Osteoblast (primary cell): ENCODE measurements around the gene AHDC1. TPM values are rescaled to one million over a fixed set of nuclear protein-coding genes. Genes with fewer than 3 reads are reported as not detected.
A peak's percentile ranks its signal among the peaks of the same experiment; 100 is the strongest.

Experiments
- DNase-seq: peaks from one replicate; pipeline ENCODE4 v3.0.0; 2011; ENCODE audit warnings: low spot score, mixed read lengths; ENCODE audit not compliant: insufficient read length; ENCODE audit errors: missing footprints
- H2AFZ ChIP-seq: 2 replicates; pipeline ENCODE4 v1.6.0; 2011; ENCODE audit warnings: mild to moderate bottlenecking, low read length
- H3K27ac ChIP-seq: 2 replicates; pipeline ENCODE4 v1.5.1; 2011; ENCODE audit warnings: mild to moderate bottlenecking, low read depth, low read length, moderate library complexity
- H3K27me3 ChIP-seq: 2 replicates; pipeline ENCODE4 v1.6.0; 2012; ENCODE audit warnings: mild to moderate bottlenecking, control low read depth, inconsistent platforms, low read length, moderate library complexity; ENCODE audit not compliant: insufficient read depth
- H3K36me3 ChIP-seq: 2 replicates; pipeline ENCODE4 v1.5.1; 2011; ENCODE audit warnings: mild to moderate bottlenecking, low read length, control low read depth, moderate library complexity; ENCODE audit not compliant: insufficient read depth
- H3K4me1 ChIP-seq: 2 replicates; pipeline ENCODE4 v1.5.1; 2011; ENCODE audit warnings: mild to moderate bottlenecking, low read length, control low read depth, moderate library complexity; ENCODE audit not compliant: insufficient read depth
- H3K4me2 ChIP-seq: 2 replicates; pipeline ENCODE4 v1.6.0; 2011; ENCODE audit warnings: mild to moderate bottlenecking, low read length; ENCODE audit not compliant: insufficient read depth
- H3K4me3 ChIP-seq: fragments of 200-600 bp; sonication (generic); 3 replicates; pipeline ENCODE4 v1.5.1; 2012; ENCODE audit warnings: mild to moderate bottlenecking, low read length, inconsistent platforms; ENCODE audit not compliant: insufficient read depth
- H3K79me2 ChIP-seq: 2 replicates; pipeline ENCODE4 v1.6.0; 2012; ENCODE audit warnings: mild to moderate bottlenecking, low read length, control low read depth, inconsistent platforms; ENCODE audit not compliant: insufficient read depth
- H3K9me3 ChIP-seq: 2 replicates; pipeline ENCODE4 v1.5.1; 2011; ENCODE audit warnings: low read depth, low read length, control low read depth
- H4K20me1 ChIP-seq: 2 replicates; pipeline ENCODE4 v1.6.0; 2012; ENCODE audit warnings: mild to moderate bottlenecking, low read length, control low read depth; ENCODE audit not compliant: insufficient read depth
- total RNA-seq: library from RNA; depleted of rRNA; stranded (reverse); fragments of >200 nt; gene quantifications from 2 replicates; pipeline ENCODE4 v1.2.3, GENCODE V29; 2012
- TF ChIP-seq, protein P1 (sequence below): IDR thresholded peaks from 2 replicates; pipeline ENCODE4 v1.5.1; 2011; ENCODE audit warnings: mild to moderate bottlenecking, low read depth, low read length, moderate library complexity; ENCODE audit errors: extremely low read depth

AHDC1 gene
- total RNA-seq, 1 donor: 11.2 TPM

DNA sequence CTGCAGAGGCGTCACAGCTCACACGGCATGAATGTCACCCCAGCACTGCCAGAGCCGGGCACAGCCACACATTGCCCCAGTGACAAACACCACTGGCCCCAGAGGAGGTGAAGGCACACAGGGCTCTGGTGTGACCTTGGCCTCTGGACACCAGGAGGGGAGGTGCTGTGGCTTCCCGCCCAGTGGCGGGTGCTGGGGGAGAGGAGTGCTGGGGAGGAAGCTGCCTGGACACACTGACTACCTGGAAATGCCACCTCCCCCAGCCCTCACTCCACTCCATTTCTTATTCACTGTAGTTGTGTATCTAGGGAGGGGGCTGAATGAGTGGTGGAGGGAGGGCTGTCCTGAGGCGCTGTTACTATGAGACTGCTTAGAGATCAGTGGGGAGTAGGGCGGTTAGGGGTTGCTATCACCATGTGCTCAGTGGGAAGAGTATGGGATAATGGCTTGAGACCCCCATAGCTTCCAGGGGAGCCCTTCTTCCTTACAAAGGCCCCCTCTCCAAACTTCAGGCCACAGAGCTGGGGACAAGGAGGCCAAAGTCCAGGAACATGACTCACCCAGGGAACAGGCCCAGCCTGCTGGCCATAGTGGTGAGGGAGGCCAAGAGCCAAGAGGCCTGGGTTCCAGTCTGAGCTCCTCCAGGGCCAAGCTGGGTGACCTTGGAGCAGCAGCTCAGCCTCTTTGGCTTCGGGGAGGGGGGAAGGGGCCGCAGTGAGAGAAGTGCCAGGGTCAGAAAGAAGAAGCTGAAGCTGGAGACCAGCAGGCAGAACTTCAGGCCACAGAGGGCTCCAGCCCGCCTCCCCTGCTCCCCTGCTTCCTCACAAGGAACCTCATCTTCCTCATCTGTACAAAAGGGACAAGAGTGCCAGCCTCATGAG lies 40.1 kb downstream of the AHDC1 start:
- Histone ChIP-seq H4K20me1 (peaks cover 71% of the 10 kb centered on the region), H3K4me1 (peaks cover 34% of the 10 kb centered on the region), H3K27me3 (no peaks in the 10 kb centered on the region), H3K27ac (no peak overlapping the region), H3K4me2 (peak overlapping the region; percentile 14), H3K79me2 (peaks cover 84% of the 10 kb centered on the region), H3K36me3 (no peaks in the 10 kb centered on the region), H3K4me3 (no peak overlapping the region), H2AFZ (no peak overlapping the region), H3K9me3 (no peaks in the 10 kb centered on the region)
- DNase-seq: peak; percentile 99
- TF ChIP-seq, protein P1, sequence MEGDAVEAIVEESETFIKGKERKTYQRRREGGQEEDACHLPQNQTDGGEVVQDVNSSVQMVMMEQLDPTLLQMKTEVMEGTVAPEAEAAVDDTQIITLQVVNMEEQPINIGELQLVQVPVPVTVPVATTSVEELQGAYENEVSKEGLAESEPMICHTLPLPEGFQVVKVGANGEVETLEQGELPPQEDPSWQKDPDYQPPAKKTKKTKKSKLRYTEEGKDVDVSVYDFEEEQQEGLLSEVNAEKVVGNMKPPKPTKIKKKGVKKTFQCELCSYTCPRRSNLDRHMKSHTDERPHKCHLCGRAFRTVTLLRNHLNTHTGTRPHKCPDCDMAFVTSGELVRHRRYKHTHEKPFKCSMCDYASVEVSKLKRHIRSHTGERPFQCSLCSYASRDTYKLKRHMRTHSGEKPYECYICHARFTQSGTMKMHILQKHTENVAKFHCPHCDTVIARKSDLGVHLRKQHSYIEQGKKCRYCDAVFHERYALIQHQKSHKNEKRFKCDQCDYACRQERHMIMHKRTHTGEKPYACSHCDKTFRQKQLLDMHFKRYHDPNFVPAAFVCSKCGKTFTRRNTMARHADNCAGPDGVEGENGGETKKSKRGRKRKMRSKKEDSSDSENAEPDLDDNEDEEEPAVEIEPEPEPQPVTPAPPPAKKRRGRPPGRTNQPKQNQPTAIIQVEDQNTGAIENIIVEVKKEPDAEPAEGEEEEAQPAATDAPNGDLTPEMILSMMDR: no peak

DNA sequence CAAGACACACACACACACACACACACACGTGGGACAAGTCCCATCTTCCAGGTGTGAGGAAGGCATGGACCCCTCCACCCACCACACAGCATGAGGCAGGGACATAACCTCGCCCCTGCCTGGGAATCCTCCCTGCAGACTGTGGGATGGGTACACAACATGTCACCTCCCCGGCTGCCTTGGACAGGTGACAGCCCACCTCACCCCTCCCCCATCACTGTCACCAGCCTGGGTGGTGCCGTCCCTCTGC lies 40.7 kb downstream of the AHDC1 start:
- Histone ChIP-seq H3K9me3 (no peaks in the 10 kb centered on the region), H3K4me2 (no peak overlapping the region), H3K36me3 (peaks cover 5% of the 10 kb centered on the region), H3K79me2 (peaks cover 87% of the 10 kb centered on the region), H3K4me3 (no peak overlapping the region), H3K4me1 (peaks cover 34% of the 10 kb centered on the region), H3K27me3 (no peaks in the 10 kb centered on the region), H2AFZ (no peak overlapping the region), H4K20me1 (peaks cover 69% of the 10 kb centered on the region), H3K27ac (no peak overlapping the region)
- TF ChIP-seq, protein P1: no peak
- no peak for DNase-seq

DNA sequence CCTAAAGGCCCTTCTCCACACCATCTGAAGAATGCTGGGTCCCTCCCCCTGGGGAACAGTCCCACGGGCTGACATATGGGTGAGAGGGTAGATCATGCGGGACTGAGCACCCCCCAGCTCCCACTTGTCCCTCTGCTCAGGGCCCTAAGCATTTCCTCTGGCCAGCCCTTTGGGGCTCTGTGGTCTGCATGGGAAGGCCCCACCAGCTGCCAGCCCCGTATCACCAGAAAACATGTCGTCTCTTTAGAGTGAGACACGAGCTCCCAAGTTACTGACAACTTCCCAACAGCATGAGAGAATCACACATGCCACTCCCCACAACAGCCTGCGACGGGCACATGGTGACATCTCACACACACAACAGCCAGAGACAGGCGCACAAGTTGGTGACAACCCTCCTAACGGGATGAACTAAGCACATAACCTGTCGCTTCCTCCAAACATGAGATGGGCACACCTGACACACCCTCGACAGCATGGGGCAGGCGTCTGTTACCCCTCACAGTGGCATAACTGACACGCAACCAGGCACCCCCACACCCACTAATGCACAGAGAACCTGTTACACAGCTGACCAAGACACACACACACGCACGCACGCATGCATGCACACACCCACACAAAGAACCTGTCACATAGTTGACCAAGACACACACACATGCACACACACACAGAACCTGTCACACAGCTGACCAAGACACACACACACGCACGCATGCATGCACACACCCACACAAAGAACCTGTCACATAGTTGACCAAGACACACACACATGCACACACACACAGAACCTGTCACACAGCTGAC lies 41.2 kb downstream of the AHDC1 start:
- no peak overlapping the region for H3K4me3 ChIP-seq
- TF ChIP-seq, protein P1: no peak
- no peaks in the 10 kb centered on the region for H3K9me3 ChIP-seq
- H3K79me2 ChIP-seq: peaks cover 81% of the 10 kb centered on the region
- H3K36me3 ChIP-seq: peaks cover 5% of the 10 kb centered on the region
- no peak overlapping the region for H2AFZ ChIP-seq
- H3K4me1 ChIP-seq: peaks cover 33% of the 10 kb centered on the region
- no peak overlapping the region for H3K4me2 ChIP-seq
- H3K27ac ChIP-seq: no peak overlapping the region
- H3K27me3 ChIP-seq: no peaks in the 10 kb centered on the region
- H4K20me1 ChIP-seq: peaks cover 64% of the 10 kb centered on the region
- DNase-seq: no peak

DNA sequence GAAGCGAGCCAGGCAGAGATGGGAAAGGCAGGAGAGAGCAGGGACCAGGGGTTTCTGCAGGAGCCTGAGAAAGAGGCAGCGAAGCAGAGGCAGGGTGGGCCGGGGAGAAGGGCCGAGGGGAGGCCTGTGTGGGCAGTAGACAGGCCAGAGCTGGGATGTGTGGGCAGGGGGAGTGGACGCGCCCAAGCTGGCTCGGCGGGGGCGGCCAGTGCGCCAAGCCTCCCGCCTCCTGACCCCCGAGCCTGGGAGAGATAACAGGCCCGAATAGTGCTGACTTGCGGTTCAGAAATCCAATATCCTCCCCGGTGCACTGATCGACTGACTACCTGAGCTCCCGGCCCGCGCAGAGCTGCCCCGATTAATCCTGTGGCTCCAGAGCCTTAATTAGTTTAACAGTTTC lies 41.9 kb downstream of the AHDC1 start:
- H3K79me2 ChIP-seq: peaks cover 74% of the 10 kb centered on the region
- no peaks in the 10 kb centered on the region for H3K27me3 ChIP-seq
- peaks cover 5% of the 10 kb centered on the region for H3K36me3 ChIP-seq
- H2AFZ ChIP-seq: no peak overlapping the region
- no peak overlapping the region for H3K27ac ChIP-seq
- H3K4me3 ChIP-seq: no peak overlapping the region
- no peaks in the 10 kb centered on the region for H3K9me3 ChIP-seq
- TF ChIP-seq, protein P1: no peak
- peaks cover 36% of the 10 kb centered on the region for H3K4me1 ChIP-seq
- H4K20me1 ChIP-seq: peaks cover 60% of the 10 kb centered on the region
- DNase-seq: no peak
- H3K4me2 ChIP-seq: no peak overlapping the region
